GM19467 (cell line): Measurements from ENCODE around the gene XRN2.
"Not testable (repeated sequence)": the region's sequence is repeated elsewhere in the genome, so short reads cannot be mapped to it uniquely, and the experiment has no call there.

ENCODE experiments used
- ATAC-seq: cut with Tn5 transposase; IDR thresholded peaks from one replicate; pipeline ENCODE4 v1.9.1; 2021; ENCODE audit warnings: mild to moderate bottlenecking, moderate library complexity; ENCODE audit not compliant: unreplicated experiment

Gene XRN2

DNA sequence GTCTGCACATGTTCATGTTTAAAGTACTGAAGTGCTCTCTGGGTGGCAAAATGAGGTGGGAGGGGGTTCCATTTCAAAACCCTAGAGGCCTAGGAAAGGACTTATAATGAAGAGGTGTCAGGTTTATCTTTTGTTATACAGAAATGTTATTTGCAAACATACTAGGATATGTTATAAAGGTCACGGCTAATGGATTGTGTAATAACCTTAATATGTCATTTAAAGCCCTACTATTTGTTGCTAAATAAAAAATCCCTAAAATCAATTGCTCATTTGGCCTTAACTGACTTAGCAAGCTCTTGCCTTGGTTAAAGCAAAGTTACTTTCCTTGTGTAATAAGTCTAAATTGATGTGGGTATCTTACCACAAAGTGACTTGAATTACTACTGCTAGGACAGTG, 85.4 kb downstream of the XRN2 start:
- ATAC-seq: no peak

DNA sequence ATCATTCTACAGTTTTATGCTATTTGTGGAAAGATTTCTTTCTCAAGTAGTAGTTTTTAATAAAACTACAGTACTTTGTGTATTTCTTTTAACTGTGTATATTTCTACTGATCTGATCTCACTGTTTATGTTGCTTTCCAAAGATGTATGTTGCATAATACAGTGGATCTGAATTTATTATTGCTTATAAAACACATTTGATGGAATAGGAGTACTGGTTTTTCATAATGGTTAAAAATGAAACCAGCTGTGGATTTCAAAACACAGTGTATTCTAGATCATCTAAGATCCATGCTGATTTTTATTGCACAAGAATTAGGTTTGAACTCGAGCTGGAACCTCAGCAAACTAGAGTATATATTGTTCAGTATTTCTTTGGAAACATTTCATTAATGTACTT, 86.2 kb downstream of the XRN2 start:
- ATAC-seq: no peak

- no peak for ATAC-seq
These were observed 87.6 kb downstream of the XRN2 start for GRCh38 chr20:21390768-21391167.

GRCh38 chr20:21391185-21391971, 88.2 kb downstream of the XRN2 start:
- no peak for ATAC-seq

DNA sequence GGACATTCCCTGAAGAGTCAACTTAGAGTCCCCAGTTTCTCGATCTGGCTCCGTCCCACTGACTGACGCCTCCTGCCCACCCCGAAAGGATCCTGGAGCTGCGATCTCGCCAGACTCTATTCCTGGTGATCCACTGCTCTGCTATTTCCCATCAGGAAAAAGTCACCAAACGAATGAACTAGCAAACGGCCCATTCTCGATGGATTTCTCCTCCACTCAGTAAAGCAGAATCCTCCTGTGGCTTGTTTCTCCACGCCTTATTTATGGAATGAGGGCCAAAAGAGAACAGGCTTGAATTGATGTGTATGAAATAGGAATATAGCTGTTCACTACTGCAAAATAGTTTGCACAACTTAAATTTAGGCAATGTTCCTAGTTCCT, 88.8 kb downstream of the XRN2 start:
- ATAC-seq: no peak

- no peak for ATAC-seq
These were observed 90.0 kb downstream of the XRN2 start for GRCh38 chr20:21393166-21393565.

DNA sequence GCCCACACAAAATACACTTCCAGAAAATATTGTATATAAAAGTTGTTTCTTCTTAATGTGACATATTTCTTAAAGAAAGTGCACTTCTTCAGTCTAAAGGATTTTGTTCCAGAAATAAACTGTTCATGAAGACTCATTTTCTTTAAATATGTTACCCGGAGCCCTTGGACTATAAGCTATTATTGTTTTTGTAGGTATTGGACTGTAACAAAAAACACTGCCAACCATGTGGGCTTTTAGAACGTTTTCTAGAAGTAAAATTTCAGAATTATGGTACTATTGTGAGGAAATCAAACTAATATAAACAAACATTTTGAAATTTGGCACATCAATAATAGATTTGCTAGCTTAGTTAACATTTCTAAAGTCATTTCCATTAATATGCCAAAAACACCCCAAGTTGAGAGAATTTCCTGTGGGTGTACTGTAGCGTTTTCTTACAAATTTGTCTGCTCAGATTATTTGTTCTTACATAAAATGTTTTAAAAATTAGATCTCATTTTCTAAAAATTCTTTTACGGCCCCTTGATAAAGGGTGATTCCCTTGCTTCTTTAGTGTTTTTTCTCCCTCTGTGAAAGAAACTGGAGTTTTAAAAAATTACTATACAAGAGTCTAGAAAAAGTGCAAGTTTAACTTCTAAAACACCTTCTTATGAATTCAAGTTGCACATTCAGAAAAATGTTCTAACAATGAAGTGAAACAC, 90.8 kb downstream of the XRN2 start:
- ATAC-seq: no peak

DNA sequence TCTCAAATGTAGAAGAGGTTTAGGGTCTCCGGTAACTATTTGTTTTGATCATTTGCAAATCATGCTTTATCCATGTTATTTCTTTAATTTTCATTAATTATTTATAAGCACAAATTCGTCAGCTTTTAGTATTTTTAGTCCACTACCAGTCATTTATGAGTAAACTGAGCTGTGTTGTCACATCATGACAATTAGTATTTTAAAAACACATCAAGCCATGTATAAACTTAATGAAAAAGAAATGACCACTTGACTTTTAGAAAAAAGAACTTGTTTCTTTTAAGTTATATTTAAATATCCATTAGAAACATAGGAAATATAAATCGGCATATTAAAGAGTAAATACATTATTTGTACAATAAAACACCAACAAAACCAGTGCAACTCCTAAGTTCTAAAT, 91.4 kb downstream of the XRN2 start:
- no peak for ATAC-seq

DNA sequence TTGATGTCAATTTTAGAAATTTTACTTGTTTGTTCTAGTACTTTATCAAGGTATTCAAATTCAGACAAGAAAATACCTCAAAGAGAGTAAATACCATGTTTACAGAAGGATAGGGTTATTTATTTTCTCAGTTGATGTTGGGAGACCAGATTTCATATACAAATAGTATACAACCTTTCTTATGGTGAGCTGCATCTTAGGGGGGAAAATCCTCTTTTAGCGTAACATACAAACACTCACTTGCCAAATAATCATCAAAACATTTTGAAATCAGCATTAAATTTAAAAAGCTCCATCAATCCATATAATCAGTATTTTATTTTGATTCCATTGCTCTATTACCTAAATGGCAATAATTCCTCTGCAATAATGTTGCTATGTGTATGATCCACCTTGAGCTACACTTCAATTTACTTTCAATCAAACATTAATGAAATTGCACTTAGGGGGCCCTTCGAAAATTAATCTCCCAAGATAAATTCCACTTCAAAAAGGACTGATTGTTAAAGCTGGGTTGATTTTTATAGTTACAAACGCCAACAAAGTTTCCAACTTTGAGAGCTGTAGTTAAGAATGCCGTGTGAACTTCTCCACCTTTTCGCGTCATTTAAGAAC, 92.0 kb downstream of the XRN2 start:
- ATAC-seq: no peak

DNA sequence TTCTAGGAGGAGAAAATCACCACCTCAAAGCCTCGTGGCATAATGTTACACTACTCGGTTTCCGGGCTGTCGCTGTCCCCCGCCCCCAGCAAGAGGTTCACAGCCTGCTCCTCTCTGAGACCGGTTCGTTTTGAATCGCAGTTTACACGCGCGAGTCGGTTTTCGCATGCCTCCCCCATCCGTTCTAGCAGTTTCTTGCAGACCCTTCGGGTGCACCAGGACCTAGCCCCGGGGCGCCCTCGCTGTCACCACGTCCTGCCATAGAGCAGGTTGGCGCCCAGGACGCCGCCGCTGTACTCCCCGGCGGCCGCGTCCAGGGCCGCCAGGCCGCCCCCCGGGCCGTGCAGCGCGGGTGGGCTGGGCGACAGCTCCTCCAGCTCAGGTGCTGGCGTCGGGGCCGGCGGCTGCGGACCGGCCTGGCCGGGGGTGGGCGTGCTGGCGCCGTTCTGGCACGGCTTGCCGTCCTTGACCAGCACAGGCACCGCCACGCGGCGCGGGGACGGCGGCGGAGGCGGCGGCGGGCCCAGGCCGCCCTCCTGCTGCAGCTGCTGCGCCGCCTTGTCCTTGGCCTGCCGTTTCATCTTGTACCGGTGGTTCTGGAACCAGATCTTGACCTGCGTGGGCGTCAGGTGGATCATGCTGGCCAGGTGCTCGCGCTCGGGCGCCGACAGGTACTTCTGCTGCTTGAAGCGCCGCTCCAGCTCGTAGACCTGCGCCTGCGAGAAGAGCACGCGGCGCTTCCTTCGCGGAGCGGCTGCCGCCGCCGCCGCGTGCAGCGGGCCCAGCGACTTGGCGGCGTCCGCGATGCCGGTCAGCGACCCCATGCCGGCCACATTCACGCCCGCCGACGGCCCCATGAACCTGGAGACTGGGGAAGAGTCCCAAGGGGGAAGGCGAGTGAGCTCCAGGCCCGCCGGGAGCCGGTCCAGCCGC, 92.8 kb downstream of the XRN2 start:
- ATAC-seq: no peak

DNA sequence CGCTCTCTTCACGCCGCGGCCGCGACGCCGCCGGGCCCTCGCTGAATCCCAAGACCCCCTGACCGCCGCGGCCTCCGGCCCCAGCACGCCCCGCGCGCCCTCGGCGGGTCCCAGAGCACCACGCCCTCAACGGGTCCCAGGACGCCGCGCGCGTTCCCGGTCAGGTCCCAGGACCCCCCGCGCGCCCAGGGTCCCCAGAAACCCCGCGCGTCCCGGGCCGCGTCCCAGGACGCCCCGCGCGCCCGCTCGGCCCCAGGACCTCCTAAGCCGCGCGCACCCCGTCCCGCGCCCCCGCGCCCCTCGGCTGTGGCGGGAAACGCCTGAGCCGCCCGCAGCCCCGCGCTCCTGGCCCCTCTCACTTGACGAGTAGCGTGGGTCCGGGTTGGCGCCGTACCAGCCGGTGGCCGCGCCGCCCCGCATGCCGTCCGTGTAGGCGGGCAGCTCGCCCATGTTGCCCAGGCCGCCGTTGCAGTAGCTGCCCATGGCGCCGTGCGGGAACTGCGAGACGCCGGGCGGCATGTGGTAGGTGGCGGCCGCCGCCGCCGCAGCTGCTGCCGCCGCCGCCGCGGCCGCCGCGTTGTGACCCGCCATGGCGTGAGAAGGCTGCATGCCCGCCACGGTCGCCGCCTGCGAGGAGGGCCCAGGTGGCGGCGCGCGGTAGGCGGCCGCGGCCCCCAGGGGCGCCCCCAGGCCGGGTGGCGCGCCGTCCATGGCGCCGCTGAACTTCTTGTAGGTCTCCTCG, 93.6 kb downstream of the XRN2 start:
- no peak for ATAC-seq

- no peak for ATAC-seq
These were observed 94.4 kb downstream of the XRN2 start, which contains the start of gene NKX2-4 for GRCh38 chr20:21397341-21398108. NKX2-4 (minus strand) TSS chr20:21397526; CDS start chr20:21397399, 127 bp downstream.

GRCh38 chr20:21398109-21399004, 95.2 kb downstream of the XRN2 start:
- ATAC-seq: no peak

DNA sequence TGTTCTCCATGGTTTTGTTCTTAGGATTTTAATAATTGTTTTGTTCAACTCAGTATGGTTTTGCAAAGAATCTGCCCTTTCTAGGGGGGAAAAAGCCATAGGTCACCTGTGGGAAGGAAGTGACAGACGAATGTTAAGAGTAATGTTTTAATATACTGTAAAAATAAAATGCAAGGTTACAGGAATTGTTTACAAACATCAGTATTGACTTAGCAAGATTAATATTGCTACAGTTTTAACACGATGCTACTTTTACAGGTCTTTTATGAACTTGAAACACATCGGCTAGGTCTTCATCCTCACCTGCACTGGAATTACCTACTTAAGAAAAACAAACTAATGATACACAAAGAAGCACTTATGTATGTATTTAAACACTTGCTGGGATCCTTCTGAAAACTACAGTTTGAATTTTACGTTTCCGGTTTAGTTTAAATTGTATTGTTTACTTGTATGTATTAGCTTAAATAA, 95.9 kb downstream of the XRN2 start:
- no peak for ATAC-seq

DNA sequence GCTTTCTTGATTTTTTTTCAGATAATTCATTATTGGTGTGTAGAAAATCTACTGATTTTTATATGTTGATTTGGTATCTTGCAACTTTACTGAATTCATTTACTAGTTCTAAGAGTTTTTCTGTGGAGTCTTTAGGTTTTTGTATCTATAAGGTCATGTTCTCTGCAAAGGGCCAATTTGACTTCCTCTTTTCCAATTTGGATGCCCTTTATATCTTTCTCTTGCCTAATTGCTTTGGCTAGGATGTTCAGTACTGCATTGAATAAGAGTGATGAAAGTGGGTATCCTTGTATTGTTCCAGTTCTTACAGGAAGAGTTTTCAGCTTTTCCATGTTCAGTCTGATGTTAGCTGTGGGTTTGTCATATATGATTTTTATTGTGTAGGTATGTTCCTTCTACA, 108.6 kb downstream of the XRN2 start:
- no peak for ATAC-seq

DNA sequence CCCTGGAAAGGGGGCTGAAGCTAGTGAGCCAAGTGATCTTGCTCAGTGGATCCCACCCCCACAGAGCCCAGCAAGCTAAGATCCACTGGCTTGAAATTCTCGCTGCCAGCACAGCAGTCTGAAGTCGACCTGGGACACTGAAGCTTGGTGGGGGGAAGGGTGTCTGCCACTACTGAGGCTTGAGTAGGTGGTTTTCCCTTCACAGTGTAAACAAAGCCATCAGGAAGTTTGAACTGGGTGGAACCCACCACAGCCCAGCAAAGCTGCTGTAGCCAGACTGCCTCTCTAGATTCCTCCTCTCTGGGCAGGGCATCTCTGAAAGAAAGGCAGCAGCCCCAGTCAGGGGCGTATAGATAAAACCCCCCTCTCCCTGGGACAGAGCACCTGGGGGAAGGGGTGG, 110.9 kb downstream of the XRN2 start:
- not testable (repeated sequence) for ATAC-seq

- ATAC-seq: not testable (repeated sequence)
These were observed 116.0 kb downstream of the XRN2 start for GRCh38 chr20:21419147-21419546.

GRCh38 chr20:21421601-21422236, 118.6 kb downstream of the XRN2 start:
- ATAC-seq: no peak
